ENCODE results near the gene FBF1. TPM values are rescaled to one million over a fixed set of nuclear protein-coding genes. Genes with fewer than 3 reads are reported as not detected.

Gene FBF1
- total RNA-seq, 1 experiment from 2014 or later, result 34.4 TPM

GRCh38 chr17:75926456-75926855 lies 14.4 kb downstream of the FBF1 start:
- intact Hi-C loops (cut with micrococcal nuclease; ENCODE audit: unreplicated experiment), result no loop called here
- Histone ChIP-seq H3K4me1 (ENCODE audit: insufficient read depth, low read length, poor library complexity, severe bottlenecking) (no peaks in the 10 kb centered on the region), H3K27ac (ENCODE audit: low read depth, low read length, poor library complexity, severe bottlenecking) (no peak overlapping the region), H3K9me3 (ENCODE audit: low read depth, low read length, poor library complexity, severe bottlenecking) (no peaks in the 10 kb centered on the region), H3K36me3 (ENCODE audit: insufficient read depth, low read length, poor library complexity, severe bottlenecking) (peaks cover 18% of the 10 kb centered on the region), H3K27me3 (replicated peaks; ENCODE audit: insufficient read depth, low read depth, low read length, poor library complexity) (no peaks in the 10 kb centered on the region), H3K4me3 (ENCODE audit: low read depth, low read length, poor library complexity, severe bottlenecking) (no peak overlapping the region)
- BruUV-seq (replicated peaks), result no TSS peak
- ChIA-PET POLR2A (ENCODE audit: low non-redundant PET) (no interaction called here), CTCF (no interaction called here)
- TF ChIP-seq EZH2 (IDR thresholded peaks at IDR 0.05; ENCODE audit: borderline replicate concordance, low read depth, low read length, poor library complexity, severe bottlenecking), result no peak
- no peak for DNase-seq (ENCODE audit: low spot score)

GRCh38 chr17:75925912-75926311 lies 14.9 kb downstream of the FBF1 start:
- POLR2A ChIA-PET (ENCODE audit: low non-redundant PET), result no interaction called here
- intact Hi-C loops (cut with micrococcal nuclease; ENCODE audit: unreplicated experiment), result no loop called here
- H3K4me3 ChIP-seq (ENCODE audit: low read depth, low read length, poor library complexity, severe bottlenecking), result no peak overlapping the region
- DNase-seq (ENCODE audit: low spot score), result no peak
- BruUV-seq (replicated peaks), result no TSS peak
- CTCF ChIA-PET, result interaction anchor here (1.0 kb wide), 1 partner anchor 80 kb away, joined by 3 read pairs; no protein-coding TSS in a partner anchor
- TF ChIP-seq CTCF (conservative IDR thresholded peaks at IDR 0.05; ENCODE audit: low read depth, low read length), result no peak
- TF ChIP-seq EZH2 (IDR thresholded peaks at IDR 0.05; ENCODE audit: borderline replicate concordance, low read depth, low read length, poor library complexity, severe bottlenecking), result no peak
- H3K36me3 ChIP-seq (ENCODE audit: insufficient read depth, low read length, poor library complexity, severe bottlenecking), result peaks cover 18% of the 10 kb centered on the region
- H3K4me1 ChIP-seq (ENCODE audit: insufficient read depth, low read length, poor library complexity, severe bottlenecking), result no peaks in the 10 kb centered on the region
- H3K27ac ChIP-seq (ENCODE audit: low read depth, low read length, poor library complexity, severe bottlenecking), result no peak overlapping the region
- no peaks in the 10 kb centered on the region for H3K9me3 ChIP-seq (ENCODE audit: low read depth, low read length, poor library complexity, severe bottlenecking)
- H3K27me3 ChIP-seq (replicated peaks; ENCODE audit: insufficient read depth, low read depth, low read length, poor library complexity), result no peaks in the 10 kb centered on the region

- no peak for DNase-seq (ENCODE audit: low spot score)
- no peaks in the 10 kb centered on the region for H3K4me1 ChIP-seq (ENCODE audit: insufficient read depth, low read length, poor library complexity, severe bottlenecking)
- ChIA-PET CTCF (interaction anchor here (1.0 kb wide), 1 partner anchor 81 kb away, joined by 3 read pairs; no protein-coding TSS in a partner anchor), POLR2A (ENCODE audit: low non-redundant PET) (no interaction called here)
- H3K36me3 ChIP-seq (ENCODE audit: insufficient read depth, low read length, poor library complexity, severe bottlenecking), result peaks cover 18% of the 10 kb centered on the region
- no peak overlapping the region for H3K4me3 ChIP-seq (ENCODE audit: low read depth, low read length, poor library complexity, severe bottlenecking)
- no peaks in the 10 kb centered on the region for H3K9me3 ChIP-seq (ENCODE audit: low read depth, low read length, poor library complexity, severe bottlenecking)
- no peaks in the 10 kb centered on the region for H3K27me3 ChIP-seq (replicated peaks; ENCODE audit: insufficient read depth, low read depth, low read length, poor library complexity)
- no TSS peak for BruUV-seq (replicated peaks)
- TF ChIP-seq EZH2 (IDR thresholded peaks at IDR 0.05; ENCODE audit: borderline replicate concordance, low read depth, low read length, poor library complexity, severe bottlenecking) (no peak), CTCF (conservative IDR thresholded peaks at IDR 0.05; ENCODE audit: low read depth, low read length) (no peak)
- no peak overlapping the region for H3K27ac ChIP-seq (ENCODE audit: low read depth, low read length, poor library complexity, severe bottlenecking)
- intact Hi-C loops (cut with micrococcal nuclease; ENCODE audit: unreplicated experiment), result no loop called here
Observed at GRCh38 chr17:75925103-75925502, 15.7 kb downstream of the FBF1 start.

All from A673 (cell line).